Measurements from ENCODE around the gene B3GALT4. TPM values are rescaled to one million over a fixed set of nuclear protein-coding genes. Genes with fewer than 3 reads are reported as not detected.

Gene B3GALT4
- total RNA-seq, 1 donor = 3.3 TPM

DNA sequence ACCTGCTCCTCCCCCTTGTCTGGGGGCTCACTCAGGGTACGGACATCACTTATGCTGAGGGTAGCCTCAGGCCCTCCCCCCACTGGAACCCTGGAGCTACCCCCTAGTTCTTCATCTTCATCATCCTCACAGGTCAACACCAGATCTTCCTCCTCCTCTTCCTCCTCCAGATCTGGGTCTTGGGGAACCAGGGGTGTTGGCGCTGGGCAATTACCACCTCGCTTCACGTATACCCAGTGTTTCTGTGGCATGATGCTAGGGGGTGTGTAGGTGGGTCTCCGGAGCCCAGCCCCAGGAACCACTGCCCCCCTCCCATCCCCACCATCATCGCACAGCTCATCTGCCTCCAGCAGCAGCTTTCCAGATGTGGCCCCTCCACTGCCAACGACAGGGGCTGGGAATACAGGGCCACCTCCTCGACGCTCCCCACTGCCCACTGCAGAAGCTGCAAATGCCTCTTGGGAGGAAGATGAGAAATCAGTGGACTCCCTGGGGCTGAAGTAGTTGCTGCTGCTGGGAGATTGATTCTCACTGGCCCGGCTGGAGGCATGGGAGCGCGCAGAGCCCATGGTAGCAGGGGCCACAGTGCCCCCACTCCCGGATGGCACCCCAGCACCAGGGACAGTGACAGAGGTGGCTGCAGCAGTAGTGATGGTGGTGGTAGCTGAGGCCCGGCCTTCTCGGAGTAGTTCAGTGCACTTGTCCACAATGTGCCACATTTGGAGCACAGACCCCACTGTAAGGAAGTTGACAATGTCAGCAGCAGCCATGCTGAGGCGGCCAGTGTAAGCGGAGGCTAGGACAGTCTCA lies 39.1 kb downstream of the B3GALT4 start:
- TF ChIP-seq, protein P1, sequence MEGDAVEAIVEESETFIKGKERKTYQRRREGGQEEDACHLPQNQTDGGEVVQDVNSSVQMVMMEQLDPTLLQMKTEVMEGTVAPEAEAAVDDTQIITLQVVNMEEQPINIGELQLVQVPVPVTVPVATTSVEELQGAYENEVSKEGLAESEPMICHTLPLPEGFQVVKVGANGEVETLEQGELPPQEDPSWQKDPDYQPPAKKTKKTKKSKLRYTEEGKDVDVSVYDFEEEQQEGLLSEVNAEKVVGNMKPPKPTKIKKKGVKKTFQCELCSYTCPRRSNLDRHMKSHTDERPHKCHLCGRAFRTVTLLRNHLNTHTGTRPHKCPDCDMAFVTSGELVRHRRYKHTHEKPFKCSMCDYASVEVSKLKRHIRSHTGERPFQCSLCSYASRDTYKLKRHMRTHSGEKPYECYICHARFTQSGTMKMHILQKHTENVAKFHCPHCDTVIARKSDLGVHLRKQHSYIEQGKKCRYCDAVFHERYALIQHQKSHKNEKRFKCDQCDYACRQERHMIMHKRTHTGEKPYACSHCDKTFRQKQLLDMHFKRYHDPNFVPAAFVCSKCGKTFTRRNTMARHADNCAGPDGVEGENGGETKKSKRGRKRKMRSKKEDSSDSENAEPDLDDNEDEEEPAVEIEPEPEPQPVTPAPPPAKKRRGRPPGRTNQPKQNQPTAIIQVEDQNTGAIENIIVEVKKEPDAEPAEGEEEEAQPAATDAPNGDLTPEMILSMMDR (IDR thresholded peaks at IDR 0.05; ENCODE audit: insufficient read depth, low read length) = no peak
- no peak for DNase-seq (ENCODE audit: low read depth)
- no peak overlapping the region for H3K4me3 ChIP-seq (ENCODE audit: low read depth, low read length)

DNA sequence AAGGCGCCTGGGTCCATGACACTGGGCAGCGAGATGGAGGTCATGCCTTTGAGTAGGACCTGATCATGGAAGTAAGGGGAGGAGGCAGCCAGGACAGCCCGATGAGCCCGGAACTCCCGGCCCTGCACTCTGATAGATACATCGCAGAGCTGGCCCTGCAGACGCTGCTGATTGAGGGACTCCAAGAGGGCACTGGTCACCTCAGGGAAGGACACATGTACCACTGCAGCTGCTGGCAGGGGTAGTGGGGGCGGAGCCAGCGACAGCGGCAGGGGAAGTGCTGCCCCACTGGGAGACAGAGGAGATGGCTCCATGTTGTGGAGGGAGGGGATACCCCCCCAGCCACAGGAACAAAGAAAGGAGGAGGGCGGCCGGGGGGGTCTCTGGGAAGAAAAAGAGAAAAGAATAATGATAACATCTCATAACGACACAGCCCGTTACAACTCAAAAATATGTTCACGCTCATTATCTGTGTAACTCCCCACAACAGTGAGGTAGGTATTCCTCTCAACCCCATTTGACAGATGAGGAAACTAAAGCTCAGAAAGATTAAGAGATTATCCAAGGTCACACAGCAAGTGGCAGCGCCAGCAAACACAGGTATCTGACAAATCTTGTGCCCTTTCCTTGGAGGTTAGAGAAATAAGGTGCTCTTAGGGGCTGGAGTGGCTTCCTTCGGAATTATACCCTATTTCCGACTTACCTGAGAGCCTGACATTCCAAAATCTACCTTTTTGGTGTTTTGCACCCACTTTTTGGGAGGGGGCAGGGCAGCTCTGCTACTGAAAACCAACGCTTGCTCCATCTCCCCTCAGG lies 39.9 kb downstream of the B3GALT4 start:
- TF ChIP-seq, protein P1 (IDR thresholded peaks at IDR 0.05; ENCODE audit: insufficient read depth, low read length) = no peak
- DNase-seq (ENCODE audit: low read depth) = no peak
- H3K4me3 ChIP-seq (ENCODE audit: low read depth, low read length) = peak overlapping the region; percentile 66

DNA sequence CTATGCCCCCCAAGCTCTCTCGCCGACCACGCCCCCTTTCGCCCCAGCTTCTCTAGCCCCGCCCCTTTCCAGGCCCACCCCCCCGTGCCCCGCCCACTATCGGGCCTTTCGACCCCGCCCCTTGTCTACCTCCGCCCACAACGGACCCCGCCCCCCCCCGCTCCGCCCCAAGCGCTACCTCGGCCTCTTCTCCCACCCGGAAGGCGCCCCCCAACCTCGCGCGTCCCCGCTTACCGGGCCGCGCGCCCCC lies 40.4 kb downstream of the B3GALT4 start:
- TF ChIP-seq, protein P1 (IDR thresholded peaks at IDR 0.05; ENCODE audit: insufficient read depth, low read length) = no peak
- DNase-seq (ENCODE audit: low read depth) = no peak
- peak overlapping the region; percentile 70 for H3K4me3 ChIP-seq (ENCODE audit: low read depth, low read length)

DNA sequence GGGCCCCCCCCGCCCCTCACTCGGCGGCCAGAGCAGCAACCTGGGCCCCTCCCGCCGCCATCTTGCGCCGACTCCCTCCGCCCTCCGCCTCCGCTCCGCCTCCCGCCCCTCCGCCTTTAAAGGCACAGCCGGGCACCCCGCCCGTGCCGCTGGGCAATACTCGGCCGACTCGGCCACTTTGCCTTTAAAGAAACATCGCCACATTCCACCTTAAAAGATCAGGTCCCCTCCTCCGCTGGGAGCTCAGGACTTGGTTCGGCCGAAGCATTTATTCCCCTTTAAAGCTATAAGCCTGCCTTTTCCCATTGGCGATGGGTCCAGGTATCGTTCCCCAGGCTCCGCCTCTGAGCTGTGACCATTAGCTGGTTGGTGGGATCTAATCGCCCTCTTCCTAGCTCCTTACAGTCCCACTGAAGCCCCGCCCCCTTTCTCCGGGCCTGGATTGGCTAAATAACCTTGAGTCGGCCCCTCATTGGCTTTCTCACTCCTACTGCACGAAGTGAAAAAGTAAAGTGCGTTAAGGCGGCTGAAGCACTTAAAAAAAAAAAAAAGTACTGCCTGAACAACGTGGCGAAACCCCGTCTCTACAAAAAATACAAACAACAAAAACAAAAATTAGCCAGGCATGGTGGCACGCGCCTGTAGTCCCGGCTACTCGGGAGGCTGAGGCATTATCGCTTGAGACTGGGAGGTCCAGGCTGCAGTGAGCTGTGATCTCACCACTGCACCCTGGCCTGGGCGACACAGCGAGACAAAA lies 40.9 kb downstream of the B3GALT4 start, which contains the start of gene ZBTB22:
Gene ZBTB22 (minus strand): TSS at position 76 of the 757 bp plus-strand sequence. CDS start 828 bp downstream, outside the sequence.
- H3K4me3 ChIP-seq (ENCODE audit: low read depth, low read length) = peak within 1 kb of the TSS; percentile 70
- DNase-seq (ENCODE audit: low read depth) = peak; percentile 99
- TF ChIP-seq, protein P1 (IDR thresholded peaks at IDR 0.05; ENCODE audit: insufficient read depth, low read length) = no peak

DNA sequence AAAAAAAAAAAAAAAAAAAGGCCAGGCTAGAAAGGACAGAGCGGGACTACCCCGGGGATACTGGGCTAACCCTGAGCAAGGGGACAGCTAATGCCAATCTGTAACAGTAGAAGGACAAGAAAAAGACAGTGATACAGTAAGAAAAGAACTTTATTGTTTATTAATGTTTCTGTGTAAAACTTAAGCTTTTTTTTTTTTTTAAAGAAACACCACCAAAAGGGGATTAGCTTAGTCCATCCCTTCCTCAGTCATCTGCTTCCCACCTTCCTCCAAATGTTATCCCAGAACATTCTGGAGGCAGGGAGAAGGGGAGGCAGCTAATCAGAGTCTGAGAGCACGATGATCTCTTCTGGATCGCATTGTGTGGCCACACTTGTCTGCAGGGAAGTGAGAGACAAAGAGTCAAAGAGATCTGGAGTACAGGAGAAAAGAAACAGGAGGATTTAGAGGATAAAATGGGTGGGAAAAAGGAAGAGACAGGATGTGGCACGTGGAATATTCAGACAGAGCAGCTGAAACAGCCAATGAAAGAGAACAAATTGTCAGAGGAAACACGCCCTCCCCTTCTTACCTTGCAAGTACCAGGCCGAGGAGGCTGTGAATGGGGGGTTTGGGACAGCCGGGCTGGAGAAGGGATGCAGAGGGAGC lies 41.6 kb downstream of the B3GALT4 start:
- TF ChIP-seq, protein P1 (IDR thresholded peaks at IDR 0.05; ENCODE audit: insufficient read depth, low read length) = no peak
- H3K4me3 ChIP-seq (ENCODE audit: low read depth, low read length) = peak overlapping the region; percentile 58
- DNase-seq (ENCODE audit: low read depth) = no peak

DNA sequence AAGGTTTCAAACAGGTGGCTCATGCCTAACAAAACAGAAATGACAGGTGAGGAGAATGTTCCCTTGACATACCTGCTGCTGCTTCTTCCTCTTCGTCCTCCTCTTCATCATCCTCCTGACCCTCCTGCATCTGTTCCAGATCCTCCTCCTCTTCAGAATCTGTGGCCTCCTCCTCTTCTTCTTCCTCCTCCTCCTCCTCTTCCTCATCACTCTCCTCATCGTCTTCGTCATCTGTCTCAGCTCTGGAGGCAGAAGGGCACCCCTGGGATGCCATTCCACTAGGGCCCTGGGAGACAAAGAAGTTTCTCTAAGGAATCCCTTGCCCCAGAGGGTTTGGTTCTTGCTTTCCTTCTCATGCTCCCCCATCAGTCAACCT lies 43.0 kb downstream of the B3GALT4 start:
- DNase-seq (ENCODE audit: low read depth) = no peak
- TF ChIP-seq, protein P1 (IDR thresholded peaks at IDR 0.05; ENCODE audit: insufficient read depth, low read length) = no peak
- peak overlapping the region; percentile 55 for H3K4me3 ChIP-seq (ENCODE audit: low read depth, low read length)

All from fibroblast of the aortic adventitia (primary cell).